CD14-positive monocyte (primary cell): Measurements from ENCODE around the gene CHORDC1. TPM values are rescaled to one million over a fixed set of nuclear protein-coding genes. Genes with fewer than 3 reads are reported as not detected.

ENCODE experiments used
- DNase-seq, 3 donors: peaks; one replicate each; pipeline ENCODE4 v3.0.0-alpha.2; 2011 to 2022
- H2AFZ ChIP-seq: 2 replicates; pipeline ENCODE4 v1.6.0; 2012; ENCODE audit warnings: mild to moderate bottlenecking, low read depth, low read length, inconsistent platforms; ENCODE audit not compliant: insufficient read depth, poor library complexity, severe bottlenecking
- H3K27ac ChIP-seq, 2 donors: 1 replicate in 1 of 2; 2 replicates in 1 of 2; pipeline ENCODE4 v1.5.1; 2012 to 2013; ENCODE audit warnings: low read length in 2 of 2, control low read depth in 1 of 2, inconsistent platforms in 1 of 2, low read depth in 1 of 2, mild to moderate bottlenecking in 1 of 2
- H3K27me3 ChIP-seq, 2 donors: one replicate each; pipeline versions ENCODE4 v1.6.0 to v1.6.1; 2011 to 2013; ENCODE audit warnings: low read length in 2 of 2; ENCODE audit not compliant: control insufficient read depth in 2 of 2, insufficient read depth in 2 of 2
- H3K36me3 ChIP-seq, 2 donors: replicated peaks in 1 of 2; 1 replicate in 1 of 2; 2 replicates in 1 of 2; pipeline versions ENCODE4 v1.5.1 to v1.6.1; 2012 to 2013; ENCODE audit warnings: low read length in 2 of 2, control low read depth in 1 of 2, inconsistent platforms in 1 of 2, mild to moderate bottlenecking in 1 of 2; ENCODE audit not compliant: insufficient read depth in 2 of 2, control insufficient read depth in 1 of 2
- H3K4me1 ChIP-seq, 2 donors: 1 replicate in 1 of 2; 2 replicates in 1 of 2; pipeline versions ENCODE4 v1.5.1 to v1.6.1; 2012 to 2013; ENCODE audit warnings: low read length in 2 of 2, control low read depth in 1 of 2, inconsistent platforms in 1 of 2, mild to moderate bottlenecking in 1 of 2, moderate library complexity in 1 of 2; ENCODE audit not compliant: insufficient read depth in 2 of 2, control insufficient read depth in 1 of 2
- H3K4me2 ChIP-seq: replicated peaks from 2 replicates; pipeline ENCODE3; 2012; ENCODE audit warnings: low read length, moderate library complexity, mild to moderate bottlenecking; ENCODE audit not compliant: poor library complexity, severe bottlenecking; ENCODE audit errors: extremely low read depth
- H3K4me3 ChIP-seq, 3 experiments: fragments of 200-600 bp in 1 of 3; sonication (generic) in 1 of 3; replicated peaks in 1 of 3; 1 replicate in 2 of 3; 2 replicates in 1 of 3; pipeline ENCODE4 v1.5.1; 2011 to 2013; ENCODE audit warnings: low read length in 3 of 3, mild to moderate bottlenecking in 3 of 3, control low read depth in 2 of 3, low read depth in 2 of 3, inconsistent platforms in 1 of 3, moderate library complexity in 1 of 3
- H3K79me2 ChIP-seq: 2 replicates; pipeline ENCODE4 v1.6.0; 2012; ENCODE audit warnings: mild to moderate bottlenecking, control low read depth, inconsistent platforms, low read length, moderate library complexity; ENCODE audit not compliant: insufficient read depth
- H3K9ac ChIP-seq: 2 replicates; pipeline ENCODE4 v1.6.0; 2017; ENCODE audit warnings: low read length, mild to moderate bottlenecking; ENCODE audit not compliant: insufficient read depth, poor library complexity, severe bottlenecking
- H3K9me3 ChIP-seq, 2 donors: replicated peaks in 1 of 2; 1 replicate in 1 of 2; 2 replicates in 1 of 2; pipeline versions ENCODE4 v1.5.1 to v1.6.1; 2012 to 2013; ENCODE audit warnings: low read length in 2 of 2, control low read depth in 1 of 2; ENCODE audit not compliant: control insufficient read depth in 1 of 2, insufficient read depth in 1 of 2
- H4K20me1 ChIP-seq: 2 replicates; pipeline ENCODE4 v1.6.0; 2012; ENCODE audit warnings: mild to moderate bottlenecking, low read length, control low read depth, moderate library complexity; ENCODE audit not compliant: insufficient read depth
- H3K27ac Mint-ChIP-seq, 7 donors: one replicate each; pipeline ENCODE4 v1.8.0; 2020; ENCODE audit warnings: mild to moderate bottlenecking in 7 of 7, mixed read lengths in 7 of 7, moderate library complexity in 6 of 7, inconsistent platforms in 2 of 7
- H3K27me3 Mint-ChIP-seq, 3 donors: one replicate each; pipeline ENCODE4 v1.8.0; 2021 to 2022; ENCODE audit warnings: low read depth in 3 of 3, mild to moderate bottlenecking in 3 of 3, mixed read lengths in 3 of 3, moderate library complexity in 3 of 3, inconsistent platforms in 1 of 3
- H3K36me3 Mint-ChIP-seq, 2 donors: one replicate each; pipeline ENCODE4 v1.8.0; 2020; ENCODE audit warnings: mixed read lengths in 2 of 2, inconsistent platforms in 1 of 2, mild to moderate bottlenecking in 1 of 2
- H3K4me1 Mint-ChIP-seq: one replicate; pipeline ENCODE4 v1.8.0; 2020; ENCODE audit warnings: mild to moderate bottlenecking, mixed read lengths
- H3K4me3 Mint-ChIP-seq, 2 donors: one replicate each; pipeline ENCODE4 v1.8.0; 2020; ENCODE audit warnings: mild to moderate bottlenecking in 2 of 2, mixed read lengths in 2 of 2, moderate library complexity in 1 of 2
- H3K9me3 Mint-ChIP-seq, 7 donors: one replicate each; pipeline ENCODE4 v1.8.0; 2020 to 2022; ENCODE audit warnings: mixed read lengths in 7 of 7, mild to moderate bottlenecking in 6 of 7, moderate library complexity in 6 of 7, inconsistent platforms in 2 of 7
- WGBS: methylation state at CpG from one replicate; pipeline ENCODE4 v1.1.5; 2013; ENCODE audit warnings: missing lambda C conversion rate; ENCODE audit not compliant: insufficient coverage; 5-methylcytosine and 5-hydroxymethylcytosine counted together
- intact Hi-C, 2 donors: fragments of 100-400 bp; cut with micrococcal nuclease; formaldehyde crosslinking; loops; one replicate each; pipeline versions ENCODE4 v1.15.0 to v1.15.1; 2023
- polyA plus RNA-seq, 3 donors: library from polyadenylated mRNA; depleted of rRNA in 1 of 3; unstranded in 2 of 3; stranded (reverse) in 1 of 3; fragments of 300-500 nt in 2 of 3; fragments of >200 nt in 1 of 3; fragmentation: Illumina TruSeq in 2 of 3; gene quantifications; 1 replicate in 2 of 3; 2 replicates in 1 of 3; pipeline ENCODE4 v1.2.3, GENCODE V29; 2012 to 2021
- TF ChIP-seq, protein P1 (sequence below): fragments of 200-600 bp; IDR thresholded peaks from one replicate; pipeline ENCODE4 v1.8.0; 2022; ENCODE audit warnings: antibody characterized with exemption, mild to moderate bottlenecking

The CHORDC1 gene
- polyA plus RNA-seq, 3 donors = 4.2 to 15.4 (median 8.4) TPM

DNA sequence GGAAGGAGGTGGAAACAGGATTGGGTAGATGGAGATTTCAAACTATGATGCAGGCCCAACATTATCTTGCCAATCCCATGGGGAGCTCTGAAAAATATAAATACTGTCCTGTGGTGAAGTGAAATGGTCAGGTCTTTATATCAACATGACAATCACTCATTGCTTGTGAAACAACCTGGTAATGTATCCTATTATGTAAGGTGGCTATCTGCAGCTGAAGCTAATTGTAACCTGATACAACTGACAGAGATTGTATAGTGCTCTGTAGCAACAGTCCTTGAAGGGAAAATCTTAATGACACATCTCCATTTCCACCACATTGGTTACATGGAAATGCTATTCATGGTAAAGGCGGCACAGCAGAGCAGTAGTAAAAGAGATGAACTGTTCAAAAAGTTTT, 20.7 kb upstream of the CHORDC1 start:
- Mint-ChIP-seq H3K4me3 (no peak overlapping the region), H3K27me3 (peaks cover 0 to 11% (median 4%) of the 10 kb centered on the region in 3 donors), H3K4me1 (no peaks in the 10 kb centered on the region), H3K36me3 (no peaks in the 10 kb centered on the region), H3K27ac (no peak overlapping the region), H3K9me3 (no peaks in the 10 kb centered on the region)
- intact Hi-C loops = no loop called here
- WGBS = no CpG with 5 or more reads among the region's 1 CpG
- H2AFZ ChIP-seq = no peak overlapping the region
- H3K9me3 ChIP-seq = no peaks in the 10 kb centered on the region
- no peaks in the 10 kb centered on the region for H3K4me1 ChIP-seq
- no peak for DNase-seq
- no peaks in the 10 kb centered on the region for H3K27me3 ChIP-seq
- H3K4me2 ChIP-seq = no peak overlapping the region
- no peaks in the 10 kb centered on the region for H3K36me3 ChIP-seq
- H4K20me1 ChIP-seq = no peaks in the 10 kb centered on the region
- no peaks in the 10 kb centered on the region for H3K79me2 ChIP-seq
- no peak overlapping the region for H3K4me3 ChIP-seq
- TF ChIP-seq, protein P1, sequence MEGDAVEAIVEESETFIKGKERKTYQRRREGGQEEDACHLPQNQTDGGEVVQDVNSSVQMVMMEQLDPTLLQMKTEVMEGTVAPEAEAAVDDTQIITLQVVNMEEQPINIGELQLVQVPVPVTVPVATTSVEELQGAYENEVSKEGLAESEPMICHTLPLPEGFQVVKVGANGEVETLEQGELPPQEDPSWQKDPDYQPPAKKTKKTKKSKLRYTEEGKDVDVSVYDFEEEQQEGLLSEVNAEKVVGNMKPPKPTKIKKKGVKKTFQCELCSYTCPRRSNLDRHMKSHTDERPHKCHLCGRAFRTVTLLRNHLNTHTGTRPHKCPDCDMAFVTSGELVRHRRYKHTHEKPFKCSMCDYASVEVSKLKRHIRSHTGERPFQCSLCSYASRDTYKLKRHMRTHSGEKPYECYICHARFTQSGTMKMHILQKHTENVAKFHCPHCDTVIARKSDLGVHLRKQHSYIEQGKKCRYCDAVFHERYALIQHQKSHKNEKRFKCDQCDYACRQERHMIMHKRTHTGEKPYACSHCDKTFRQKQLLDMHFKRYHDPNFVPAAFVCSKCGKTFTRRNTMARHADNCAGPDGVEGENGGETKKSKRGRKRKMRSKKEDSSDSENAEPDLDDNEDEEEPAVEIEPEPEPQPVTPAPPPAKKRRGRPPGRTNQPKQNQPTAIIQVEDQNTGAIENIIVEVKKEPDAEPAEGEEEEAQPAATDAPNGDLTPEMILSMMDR = no peak
- H3K9ac ChIP-seq = no peak overlapping the region
- H3K27ac ChIP-seq = no peak overlapping the region

DNA sequence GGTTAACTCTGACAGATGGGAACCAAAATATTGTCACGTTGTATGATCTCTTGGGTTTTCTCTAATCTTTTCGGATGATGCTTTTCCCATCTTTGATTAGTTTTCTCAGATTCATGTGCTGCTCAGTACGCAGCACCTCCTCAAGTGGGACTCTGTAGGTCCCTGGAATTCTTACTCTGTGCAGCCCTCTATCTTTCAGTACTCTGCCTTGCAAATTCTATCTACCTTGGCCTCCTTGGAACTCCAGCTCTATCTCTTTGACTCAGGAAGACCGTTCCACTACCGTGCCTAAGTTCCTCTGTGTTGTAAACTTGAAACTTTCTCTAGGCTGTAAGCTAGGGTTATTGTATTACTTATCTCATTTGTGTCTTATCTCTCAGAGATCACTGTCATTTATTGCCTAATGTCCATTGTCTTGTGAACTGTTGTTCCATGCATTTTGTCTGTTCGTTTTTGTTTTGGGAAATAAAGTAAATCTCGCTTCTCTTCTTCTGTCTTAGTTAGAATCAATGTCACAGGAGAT, 20.1 kb upstream of the CHORDC1 start:
- intact Hi-C loops = no loop called here
- Histone ChIP-seq H4K20me1 (no peaks in the 10 kb centered on the region), H3K36me3 (no peaks in the 10 kb centered on the region), H3K4me3 (no peak overlapping the region), H3K4me1 (no peaks in the 10 kb centered on the region), H3K9me3 (no peaks in the 10 kb centered on the region), H3K9ac (no peak overlapping the region), H3K27ac (no peak overlapping the region), H3K79me2 (no peaks in the 10 kb centered on the region), H3K27me3 (no peaks in the 10 kb centered on the region), H2AFZ (no peak overlapping the region), H3K4me2 (no peak overlapping the region)
- Mint-ChIP-seq H3K4me1 (no peaks in the 10 kb centered on the region), H3K36me3 (no peaks in the 10 kb centered on the region), H3K27ac (no peak overlapping the region), H3K27me3 (peaks cover 0 to 10% (median 6%) of the 10 kb centered on the region in 3 donors), H3K9me3 (no peaks in the 10 kb centered on the region), H3K4me3 (no peak overlapping the region)
- no peak for DNase-seq
- 83% methylated on average over 3 of the region's 7 CpGs for WGBS
- TF ChIP-seq, protein P1 = no peak
